ENCODE data around the gene BORCS8. TPM values are rescaled to one million over a fixed set of nuclear protein-coding genes. Genes with fewer than 3 reads are reported as not detected.
A peak's percentile ranks its signal among the peaks of the same experiment; 100 is the strongest.

The BORCS8 gene
- total RNA-seq, 1 donor from 2014 or later = 33.9 TPM

GRCh38 chr19:19226663-19227062 is 34.7 kb upstream of the BORCS8 start:
- no peak for DNase-seq (ENCODE audit: low spot score, unreplicated experiment)
- no peak for TF ChIP-seq CTCF (IDR thresholded peaks at IDR 0.05; ENCODE audit: unreplicated experiment)
- no peak overlapping the region for H3K4me3 Mint-ChIP-seq (ENCODE audit: low read depth)
- no peak overlapping the region for H3K27ac Mint-ChIP-seq
- no peaks in the 10 kb centered on the region for H3K36me3 Mint-ChIP-seq (ENCODE audit: insufficient read depth)
- H3K9me3 Mint-ChIP-seq (ENCODE audit: low read depth) = no peaks in the 10 kb centered on the region
- H3K4me1 Mint-ChIP-seq (ENCODE audit: low read depth) = no peaks in the 10 kb centered on the region
- H3K27me3 Mint-ChIP-seq = peaks cover 49% of the 10 kb centered on the region

GRCh38 chr19:19226204-19226603 is 34.3 kb upstream of the BORCS8 start:
- H3K4me1 Mint-ChIP-seq (ENCODE audit: low read depth) = no peaks in the 10 kb centered on the region
- DNase-seq (ENCODE audit: low spot score, unreplicated experiment) = no peak
- no peaks in the 10 kb centered on the region for H3K36me3 Mint-ChIP-seq (ENCODE audit: insufficient read depth)
- no peaks in the 10 kb centered on the region for H3K9me3 Mint-ChIP-seq (ENCODE audit: low read depth)
- no peak for TF ChIP-seq CTCF (IDR thresholded peaks at IDR 0.05; ENCODE audit: unreplicated experiment)
- H3K4me3 Mint-ChIP-seq (ENCODE audit: low read depth) = no peak overlapping the region
- H3K27me3 Mint-ChIP-seq = peaks cover 48% of the 10 kb centered on the region
- H3K27ac Mint-ChIP-seq = no peak overlapping the region

- Mint-ChIP-seq H3K36me3 (ENCODE audit: insufficient read depth) (no peaks in the 10 kb centered on the region), H3K27me3 (peaks cover 44% of the 10 kb centered on the region), H3K9me3 (ENCODE audit: low read depth) (no peaks in the 10 kb centered on the region), H3K4me1 (ENCODE audit: low read depth) (no peaks in the 10 kb centered on the region), H3K27ac (no peak overlapping the region), H3K4me3 (ENCODE audit: low read depth) (no peak overlapping the region)
- peak; percentile 62 for DNase-seq (ENCODE audit: low spot score, unreplicated experiment)
- TF ChIP-seq CTCF (IDR thresholded peaks at IDR 0.05; ENCODE audit: unreplicated experiment) = peak; percentile 76
These were observed 33.0 kb upstream of the BORCS8 start for GRCh38 chr19:19224852-19225494.

GRCh38 chr19:19224150-19224851 is 32.3 kb upstream of the BORCS8 start:
- Mint-ChIP-seq H3K27me3 (peaks cover 43% of the 10 kb centered on the region), H3K4me1 (ENCODE audit: low read depth) (no peaks in the 10 kb centered on the region), H3K36me3 (ENCODE audit: insufficient read depth) (no peaks in the 10 kb centered on the region), H3K9me3 (ENCODE audit: low read depth) (no peaks in the 10 kb centered on the region), H3K4me3 (ENCODE audit: low read depth) (no peak overlapping the region), H3K27ac (no peak overlapping the region)
- no peak for DNase-seq (ENCODE audit: low spot score, unreplicated experiment)
- no peak for TF ChIP-seq CTCF (IDR thresholded peaks at IDR 0.05; ENCODE audit: unreplicated experiment)

- Mint-ChIP-seq H3K4me3 (ENCODE audit: low read depth) (no peak overlapping the region), H3K4me1 (ENCODE audit: low read depth) (no peaks in the 10 kb centered on the region), H3K36me3 (ENCODE audit: insufficient read depth) (no peaks in the 10 kb centered on the region), H3K27me3 (peaks cover 39% of the 10 kb centered on the region), H3K9me3 (ENCODE audit: low read depth) (no peaks in the 10 kb centered on the region), H3K27ac (no peak overlapping the region)
- DNase-seq (ENCODE audit: low spot score, unreplicated experiment) = no peak
- no peak for TF ChIP-seq CTCF (IDR thresholded peaks at IDR 0.05; ENCODE audit: unreplicated experiment)
These were observed 31.7 kb upstream of the BORCS8 start for GRCh38 chr19:19223636-19224035.

Measured in progenitor cell of endocrine pancreas (in vitro differentiated cells).